ENCODE measurements around the gene ANTKMT. TPM values are rescaled to one million over a fixed set of nuclear protein-coding genes. Genes with fewer than 3 reads are reported as not detected.

The ANTKMT gene
- total and polyA plus RNA-seq, 4 donors, result 14.0 to 29.7 (median 19.7) TPM

DNA sequence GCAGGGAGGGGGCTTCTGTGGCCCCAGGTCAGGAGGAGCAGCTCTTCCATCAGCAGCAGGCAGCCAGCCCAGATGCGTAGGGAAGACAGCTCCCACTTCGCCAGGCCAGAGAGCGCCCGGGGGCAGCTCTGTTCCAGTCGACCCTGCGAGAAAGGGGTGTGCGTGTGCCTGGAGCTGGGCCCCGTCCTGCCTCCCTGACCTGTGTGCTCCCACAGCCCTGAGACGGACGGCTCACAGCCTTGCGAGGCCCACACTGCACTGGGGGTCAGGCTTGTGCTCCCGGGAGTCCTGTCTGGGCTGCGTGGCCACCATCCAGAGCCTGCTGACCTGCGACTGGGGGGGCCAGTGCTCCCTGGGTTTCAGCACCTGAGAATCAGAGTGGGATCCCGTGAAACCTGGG, 39.1 kb downstream of the ANTKMT start (continued):
- TF ChIP-seq ZBTB33 (IDR thresholded peaks at IDR 0.05) (no peak), FOXA2 (IDR thresholded peaks at IDR 0.05) (no peak), SP1 (IDR thresholded peaks at IDR 0.05) (no peak), FOXA1 (IDR thresholded peaks at IDR 0.05) (no peak)
- TF ChIP-seq, protein P1, sequence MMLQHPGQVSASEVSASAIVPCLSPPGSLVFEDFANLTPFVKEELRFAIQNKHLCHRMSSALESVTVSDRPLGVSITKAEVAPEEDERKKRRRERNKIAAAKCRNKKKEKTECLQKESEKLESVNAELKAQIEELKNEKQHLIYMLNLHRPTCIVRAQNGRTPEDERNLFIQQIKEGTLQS (IDR thresholded peaks at IDR 0.05), result no peak
- TF ChIP-seq, protein P2, sequence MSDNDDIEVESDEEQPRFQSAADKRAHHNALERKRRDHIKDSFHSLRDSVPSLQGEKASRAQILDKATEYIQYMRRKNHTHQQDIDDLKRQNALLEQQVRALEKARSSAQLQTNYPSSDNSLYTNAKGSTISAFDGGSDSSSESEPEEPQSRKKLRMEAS (IDR thresholded peaks at IDR 0.05), result no peak

DNA sequence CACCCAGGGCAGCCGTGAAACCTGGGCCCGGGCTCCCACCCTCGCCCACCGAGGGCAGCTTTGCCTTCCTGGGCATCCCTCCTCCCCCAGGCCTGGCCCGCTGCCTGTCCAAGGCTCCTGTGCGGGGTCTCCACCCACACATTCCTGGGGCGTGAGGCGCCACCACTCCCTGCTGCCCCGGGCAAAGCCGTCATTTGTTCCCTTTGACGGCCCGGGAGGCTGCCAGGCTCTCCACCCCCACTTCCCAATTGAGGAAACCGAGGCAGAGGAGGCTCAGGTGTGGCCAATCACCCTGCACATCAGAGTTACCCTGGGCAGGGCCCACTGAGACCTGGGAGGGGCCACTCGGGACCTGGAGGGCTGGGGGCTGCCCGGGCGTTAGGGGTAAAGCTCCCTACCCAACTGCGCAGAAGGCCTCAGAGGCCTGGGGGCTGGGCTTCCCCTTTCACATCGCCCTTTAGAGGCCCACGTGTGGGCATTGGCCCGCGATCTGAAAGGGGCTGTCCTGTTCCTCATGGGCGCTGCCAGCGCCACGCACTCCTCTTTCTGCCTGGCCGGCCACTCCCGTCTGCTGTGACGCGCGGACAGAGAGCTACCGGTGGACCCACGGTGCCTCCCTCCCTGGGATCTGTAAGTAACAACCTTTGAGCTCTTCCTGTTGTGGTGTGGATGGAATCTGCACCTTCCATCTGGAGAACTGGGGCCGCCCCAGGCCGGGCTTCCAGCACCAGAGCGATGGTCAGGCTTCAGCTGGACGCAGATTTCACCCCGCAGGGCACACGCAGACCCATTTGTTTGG, 39.8 kb downstream of the ANTKMT start, which contains the start of gene MSLN:
TSS of gene MSLN (plus strand) at position 190 of the 799 bp plus-strand sequence. CDS start 1,947 bp downstream, outside the sequence.
- 72% methylated on average over 37 of the region's 37 CpGs for WGBS
- DNase-seq (ENCODE audit: low spot score), result no peak
- Histone ChIP-seq H3K9me3 (ENCODE audit: control insufficient read depth in 4 of 4, low read length in 3 of 4) (peaks cover 0 to 5% (median 0%) of the 10 kb centered on the region in 4 donors), H3K27ac (ENCODE audit: low read depth in 1 of 2, low read length in 2 of 2) (no peak within 1 kb of the TSS), H3K4me3 (ENCODE audit: low read depth in 1 of 3, low read length in 3 of 3) (no peak within 1 kb of the TSS), H3K36me3 (ENCODE audit: control insufficient read depth in 4 of 4, insufficient read depth in 3 of 4, low read depth in 1 of 4, low read length in 3 of 4) (no peaks in the 10 kb centered on the region), H3K4me1 (ENCODE audit: control insufficient read depth in 4 of 4, insufficient read depth in 4 of 4, low read length in 3 of 4) (peaks cover 0 to 1% (median 0%) of the 10 kb centered on the region in 4 donors), H3K9ac (ENCODE audit: low read depth in 1 of 2, low read length in 2 of 2) (no peak within 1 kb of the TSS), H3K27me3 (ENCODE audit: control insufficient read depth in 4 of 4, insufficient read depth in 4 of 4, low read length in 3 of 4) (no peaks in the 10 kb centered on the region)
- TF ChIP-seq NR2F2 (IDR thresholded peaks at IDR 0.05) (no peak), GABPA (IDR thresholded peaks at IDR 0.05 in 1 of 2, conservative IDR thresholded peaks at IDR 0.05 in 1 of 2) (no peak), RXRA (IDR thresholded peaks at IDR 0.05) (no peak)
- TF ChIP-seq, protein P1 (IDR thresholded peaks at IDR 0.05), result no peak

DNA sequence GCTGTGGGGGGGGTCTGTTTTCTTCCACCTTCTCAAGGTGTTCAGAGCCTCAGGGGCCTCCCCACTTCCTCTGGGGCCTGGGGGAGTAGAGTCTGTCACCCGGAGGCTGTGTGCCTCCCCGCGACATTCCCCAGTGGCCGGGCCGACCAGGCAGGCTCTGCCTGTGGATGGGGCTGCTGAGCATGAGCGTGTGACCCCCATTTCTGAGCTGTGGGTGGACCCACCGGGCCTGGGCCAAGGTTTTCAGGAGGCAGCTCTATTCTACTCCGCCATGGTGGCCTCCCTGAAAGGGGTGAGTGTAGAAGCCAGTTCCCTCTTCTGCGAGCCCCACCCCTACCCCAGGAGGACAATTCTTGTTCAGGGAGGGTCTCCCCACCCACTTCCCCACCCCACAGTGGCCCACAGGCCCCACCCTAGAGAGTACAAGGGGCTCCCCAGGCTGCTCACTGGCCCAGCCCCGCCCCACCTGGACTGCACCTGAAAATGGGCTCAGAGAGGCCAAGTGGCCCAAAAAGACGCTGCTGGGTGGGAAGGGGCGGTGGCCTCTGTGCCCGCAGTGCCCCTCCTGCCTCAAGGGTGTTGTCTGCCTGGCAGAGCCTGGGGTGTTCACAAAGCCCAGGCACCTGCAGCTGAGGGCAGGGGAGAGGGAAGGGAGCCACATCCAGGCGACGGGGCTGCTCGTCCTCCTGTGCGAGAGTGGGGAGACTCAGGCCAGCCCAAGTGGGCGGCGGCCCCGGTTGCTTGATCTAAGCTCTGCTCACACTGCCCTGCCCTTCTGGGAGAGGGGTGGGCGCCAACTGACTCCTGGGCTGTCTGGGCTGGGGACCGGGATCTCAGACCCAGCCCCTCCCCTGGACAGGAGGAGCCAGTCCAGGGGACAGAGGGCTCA, 40.9 kb downstream of the ANTKMT start:
- no peak overlapping the region for H3K4me3 ChIP-seq (ENCODE audit: low read depth in 1 of 3, low read length in 3 of 3)
- no peak overlapping the region for H3K9ac ChIP-seq (ENCODE audit: low read depth in 1 of 2, low read length in 2 of 2)
- DNase-seq (ENCODE audit: low spot score), result no peak
- H3K36me3 ChIP-seq (ENCODE audit: control insufficient read depth in 4 of 4, insufficient read depth in 3 of 4, low read depth in 1 of 4, low read length in 3 of 4), result no peaks in the 10 kb centered on the region
- no peaks in the 10 kb centered on the region for H3K27me3 ChIP-seq (ENCODE audit: control insufficient read depth in 4 of 4, insufficient read depth in 4 of 4, low read length in 3 of 4)
- no peaks in the 10 kb centered on the region for H3K9me3 ChIP-seq (ENCODE audit: control insufficient read depth in 4 of 4, low read length in 3 of 4)
- 67% methylated on average over 22 of the region's 22 CpGs for WGBS
- no peak overlapping the region for H3K27ac ChIP-seq (ENCODE audit: low read depth in 1 of 2, low read length in 2 of 2)
- H3K4me1 ChIP-seq (ENCODE audit: control insufficient read depth in 4 of 4, insufficient read depth in 4 of 4, low read length in 3 of 4), result peaks cover 0 to 1% (median 0%) of the 10 kb centered on the region in 4 donors
- TF ChIP-seq RAD21 (IDR thresholded peaks at IDR 0.05), result no peak
- TF ChIP-seq GABPA (IDR thresholded peaks at IDR 0.05 in 1 of 2, conservative IDR thresholded peaks at IDR 0.05 in 1 of 2), result no peak
- TF ChIP-seq CTCF (IDR thresholded peaks at IDR 0.05; ENCODE audit: low read depth, low read length, missing input control), result no peak
- TF ChIP-seq, protein P2 (IDR thresholded peaks at IDR 0.05), result no peak
- TF ChIP-seq FOXA2 (IDR thresholded peaks at IDR 0.05), result no peak
- TF ChIP-seq NR2F2 (IDR thresholded peaks at IDR 0.05), result no peak
- TF ChIP-seq YY1 (IDR thresholded peaks at IDR 0.05), result no peak
- no peak for TF ChIP-seq RXRA (IDR thresholded peaks at IDR 0.05)
- no peak for TF ChIP-seq REST (IDR thresholded peaks at IDR 0.05)
- TF ChIP-seq SP1 (IDR thresholded peaks at IDR 0.05), result no peak
- TF ChIP-seq JUND (IDR thresholded peaks at IDR 0.05), result no peak
- TF ChIP-seq ZBTB33 (IDR thresholded peaks at IDR 0.05), result no peak

Measured in liver (tissue), 9 donors.